AG04450 (cell line): ENCODE results near the gene WDR20. TPM values are rescaled to one million over a fixed set of nuclear protein-coding genes. Genes with fewer than 3 reads are reported as not detected.

ENCODE experiments used
- CTCF ChIA-PET: fragments of 300-600, 350-600 bp; formaldehyde crosslinking; extraction: SDS; loops from one replicate; lab custom pipeline; 2022; ENCODE audit warnings: antibody characterized with exemption, inconsistent platforms; lab: Charles Lee
- POLR2A ChIA-PET: fragments of 350-600 bp; formaldehyde crosslinking; extraction: SDS; loops from one replicate; lab custom pipeline; 2021; ENCODE audit warnings: antibody characterized with exemption, inconsistent platforms; lab: Yijun Ruan, JAX
- DNase-seq: peaks from one replicate; pipeline ENCODE4 v3.0.0-alpha.2; 2011; ENCODE audit warnings: low read depth, low spot score
- H3K27ac ChIP-seq: one replicate; pipeline ENCODE4 v1.5.1; 2012; ENCODE audit warnings: low read depth, low read length, control low read depth
- H3K27me3 ChIP-seq: one replicate; pipeline ENCODE4 v1.6.0; 2012; ENCODE audit warnings: low read length; ENCODE audit not compliant: control insufficient read depth, insufficient read depth
- H3K4me3 ChIP-seq: 2 replicates; pipeline ENCODE4 v1.5.1; 2011; ENCODE audit warnings: mild to moderate bottlenecking, low read depth, low read length, control low read depth
- H3K9me3 ChIP-seq: 2 replicates; pipeline ENCODE4 v1.5.1; 2012; ENCODE audit warnings: low read length; ENCODE audit not compliant: control insufficient read depth, insufficient read depth
- CTCF ChIP-seq: IDR thresholded peaks from 2 replicates; pipeline ENCODE4 v1.5.1; 2011; ENCODE audit warnings: low read depth, low read length, control low read depth, inconsistent platforms
- polyA plus RNA-seq: library from polyadenylated mRNA; depleted of rRNA; stranded (reverse); fragments of >200 nt; gene quantifications from 2 replicates; pipeline ENCODE4 v1.2.3, GENCODE V29; 2011

Gene WDR20
- polyA plus RNA-seq, 1 experiment, result 16.6 TPM

- Histone ChIP-seq H3K27ac (no peak overlapping the region), H3K27me3 (no peaks in the 10 kb centered on the region), H3K9me3 (no peaks in the 10 kb centered on the region), H3K4me3 (no peak overlapping the region)
- ChIA-PET POLR2A (interaction anchor here (0.5 kb wide), 1 partner anchor 42 kb away, joined by 5 read pairs; no protein-coding TSS in a partner anchor), CTCF (interaction anchor here (1.0 kb wide), 1 partner anchor 119 kb away, joined by 3 read pairs; no protein-coding TSS in a partner anchor)
- TF ChIP-seq CTCF, result no peak
- no peak for DNase-seq
These were observed 55.2 kb downstream of the WDR20 start for GRCh38 chr14:102194856-102195255.

- H3K27me3 ChIP-seq, result no peaks in the 10 kb centered on the region
- no peak for DNase-seq
- CTCF ChIA-PET, result interaction anchor here (1.0 kb wide), 1 partner anchor 118 kb away, joined by 3 read pairs; no protein-coding TSS in a partner anchor
- no peaks in the 10 kb centered on the region for H3K9me3 ChIP-seq
- H3K4me3 ChIP-seq, result no peak overlapping the region
- no peak for TF ChIP-seq CTCF
- H3K27ac ChIP-seq, result no peak overlapping the region
- POLR2A ChIA-PET, result interaction anchor here (0.5 kb wide), 1 partner anchor 42 kb away, joined by 5 read pairs; no protein-coding TSS in a partner anchor
These were observed 55.7 kb downstream of the WDR20 start for GRCh38 chr14:102195446-102195845.

GRCh38 chr14:102196039-102196901 lies 56.6 kb downstream of the WDR20 start:
- POLR2A ChIA-PET, result interaction anchor here (1.3 kb wide), 1 partner anchor 9 kb away, joined by 6 read pairs; no protein-coding TSS in a partner anchor
- no peaks in the 10 kb centered on the region for H3K9me3 ChIP-seq

GRCh38 chr14:102196902-102197230 lies 57.2 kb downstream of the WDR20 start:
- no peak for TF ChIP-seq CTCF
- POLR2A ChIA-PET, result interaction anchor here (1.3 kb wide), 1 partner anchor 10 kb away, joined by 6 read pairs; no protein-coding TSS in a partner anchor
- H3K4me3 ChIP-seq, result no peak overlapping the region

More at GRCh38 chr14:102196039-102196901, 56.6 kb downstream of the WDR20 start:
- Histone ChIP-seq H3K27ac (no peak overlapping the region), H3K27me3 (no peaks in the 10 kb centered on the region), H3K4me3 (no peak overlapping the region)
- CTCF ChIA-PET, result no interaction called here
- DNase-seq, result no peak
- no peak for TF ChIP-seq CTCF

More at GRCh38 chr14:102196902-102197230, 57.2 kb downstream of the WDR20 start:
- no peak overlapping the region for H3K27ac ChIP-seq
- no peak for DNase-seq
- no peaks in the 10 kb centered on the region for H3K27me3 ChIP-seq
- CTCF ChIA-PET, result no interaction called here
- H3K9me3 ChIP-seq, result no peaks in the 10 kb centered on the region
